ENCODE data around the gene MLXIPL. TPM values are rescaled to one million over a fixed set of nuclear protein-coding genes. Genes with fewer than 3 reads are reported as not detected.
"Not testable (repeated sequence)": the region's sequence is repeated elsewhere in the genome, so short reads cannot be mapped to it uniquely, and the experiment has no call there.

MLXIPL gene
- total RNA-seq, 1 experiment from 2014 or later, result 20.6 TPM

- POLR2A ChIA-PET (ENCODE audit: low non-redundant PET), result interaction anchor here (0.6 to 0.7 kb wide), 3 partner anchors 150 to 243 kb away, joined by 3 to 14 read pairs (median 3); no protein-coding TSS in a partner anchor
- intact Hi-C loops (cut with micrococcal nuclease; ENCODE audit: unreplicated experiment), result loop anchor here (2.0 kb wide), 1 partner anchor 34 kb away; the partner anchor contains the start of gene BAZ1B
- BruUV-seq (replicated peaks), result no TSS peak
Measured at GRCh38 chr7:73557108-73557396, 67.3 kb downstream of the MLXIPL start.

GRCh38 chr7:73556208-73557107 lies 67.9 kb downstream of the MLXIPL start:
- peaks cover 11% of the 10 kb centered on the region for H3K4me1 ChIP-seq (ENCODE audit: insufficient read depth, low read length, poor library complexity, severe bottlenecking)
- H3K9me3 ChIP-seq (ENCODE audit: low read depth, low read length, poor library complexity, severe bottlenecking), result no peaks in the 10 kb centered on the region
- intact Hi-C loops (cut with micrococcal nuclease; ENCODE audit: unreplicated experiment), result loop anchor here (2.0 kb wide), 1 partner anchor 34 kb away; the partner anchor contains the start of gene BAZ1B
- ChIA-PET POLR2A (ENCODE audit: low non-redundant PET) (interaction anchor here (0.6 to 0.7 kb wide), 3 partner anchors 151 to 243 kb away, joined by 3 to 14 read pairs (median 3); no protein-coding TSS in a partner anchor), CTCF (interaction anchor here (0.6 kb wide), 1 partner anchor 29 kb away, joined by 4 read pairs; no protein-coding TSS in a partner anchor)
- H3K36me3 ChIP-seq (ENCODE audit: insufficient read depth, low read length, poor library complexity, severe bottlenecking), result peaks cover 14% of the 10 kb centered on the region
- H3K27ac ChIP-seq (ENCODE audit: low read depth, low read length, poor library complexity, severe bottlenecking), result peak overlapping the region; percentile 100
- no peak for TF ChIP-seq EZH2 (IDR thresholded peaks at IDR 0.05; ENCODE audit: borderline replicate concordance, low read depth, low read length, poor library complexity, severe bottlenecking)
- BruUV-seq (replicated peaks), result TSS peak; percentile 56
- DNase-seq (ENCODE audit: low spot score), result no peak
- peak overlapping the region; percentile 90 for H3K4me3 ChIP-seq (ENCODE audit: low read depth, low read length, poor library complexity, severe bottlenecking)
- H3K27me3 ChIP-seq (replicated peaks; ENCODE audit: insufficient read depth, low read depth, low read length, poor library complexity), result no peaks in the 10 kb centered on the region

More at GRCh38 chr7:73557108-73557396, 67.3 kb downstream of the MLXIPL start:
- Histone ChIP-seq H3K4me1 (ENCODE audit: insufficient read depth, low read length, poor library complexity, severe bottlenecking) (peaks cover 11% of the 10 kb centered on the region), H3K27ac (ENCODE audit: low read depth, low read length, poor library complexity, severe bottlenecking) (peak overlapping the region; percentile 100), H3K27me3 (replicated peaks; ENCODE audit: insufficient read depth, low read depth, low read length, poor library complexity) (no peaks in the 10 kb centered on the region), H3K9me3 (ENCODE audit: low read depth, low read length, poor library complexity, severe bottlenecking) (no peaks in the 10 kb centered on the region), H3K36me3 (ENCODE audit: insufficient read depth, low read length, poor library complexity, severe bottlenecking) (peaks cover 12% of the 10 kb centered on the region), H3K4me3 (ENCODE audit: low read depth, low read length, poor library complexity, severe bottlenecking) (peak overlapping the region; percentile 90)
- CTCF ChIA-PET, result no interaction called here
- no peak for TF ChIP-seq CTCF (conservative IDR thresholded peaks at IDR 0.05; ENCODE audit: low read depth, low read length)
- peak; percentile 94 for DNase-seq (ENCODE audit: low spot score)

GRCh38 chr7:73555411-73555982 lies 68.8 kb downstream of the MLXIPL start:
- DNase-seq (ENCODE audit: low spot score), result no peak
- H3K4me3 ChIP-seq (ENCODE audit: low read depth, low read length, poor library complexity, severe bottlenecking), result peak overlapping the region; percentile 90
- intact Hi-C loops (cut with micrococcal nuclease; ENCODE audit: unreplicated experiment), result no loop called here
- POLR2A ChIA-PET (ENCODE audit: low non-redundant PET), result no interaction called here
- peaks cover 11% of the 10 kb centered on the region for H3K4me1 ChIP-seq (ENCODE audit: insufficient read depth, low read length, poor library complexity, severe bottlenecking)
- no peak overlapping the region for H3K27ac ChIP-seq (ENCODE audit: low read depth, low read length, poor library complexity, severe bottlenecking)
- TF ChIP-seq EZH2 (IDR thresholded peaks at IDR 0.05; ENCODE audit: borderline replicate concordance, low read depth, low read length, poor library complexity, severe bottlenecking), result no peak
- TF ChIP-seq CTCF (conservative IDR thresholded peaks at IDR 0.05; ENCODE audit: low read depth, low read length), result no peak
- BruUV-seq (replicated peaks), result no TSS peak
- no peaks in the 10 kb centered on the region for H3K9me3 ChIP-seq (ENCODE audit: low read depth, low read length, poor library complexity, severe bottlenecking)
- no peaks in the 10 kb centered on the region for H3K27me3 ChIP-seq (replicated peaks; ENCODE audit: insufficient read depth, low read depth, low read length, poor library complexity)
- CTCF ChIA-PET, result no interaction called here
- H3K36me3 ChIP-seq (ENCODE audit: insufficient read depth, low read length, poor library complexity, severe bottlenecking), result peaks cover 21% of the 10 kb centered on the region

- DNase-seq (ENCODE audit: low spot score); H3K27me3 ChIP-seq (replicated peaks; ENCODE audit: insufficient read depth, low read depth, low read length, poor library complexity); H3K4me3 ChIP-seq (ENCODE audit: low read depth, low read length, poor library complexity, severe bottlenecking); H3K9me3 ChIP-seq (ENCODE audit: low read depth, low read length, poor library complexity, severe bottlenecking); BruUV-seq (replicated peaks); H3K4me1 ChIP-seq (ENCODE audit: insufficient read depth, low read length, poor library complexity, severe bottlenecking); H3K27ac ChIP-seq (ENCODE audit: low read depth, low read length, poor library complexity, severe bottlenecking); POLR2A ChIA-PET (ENCODE audit: low non-redundant PET); CTCF ChIA-PET; intact Hi-C loops (cut with micrococcal nuclease; ENCODE audit: unreplicated experiment): not testable (repeated sequence)
- H3K36me3 ChIP-seq (ENCODE audit: insufficient read depth, low read length, poor library complexity, severe bottlenecking), result peaks cover 42% of the 10 kb centered on the region
Measured at GRCh38 chr7:73550093-73550492, 74.2 kb downstream of the MLXIPL start.
